WERI-Rb-1 (cell line): ENCODE data around the gene CIDEB.

ENCODE experiments used
- DNase-seq: peaks from one replicate; pipeline ENCODE4 v3.0.0-alpha.2; 2020
- H3K27ac ChIP-seq: fragments of 250-450 bp; sonication (Bioruptor Pico); 2 replicates; pipeline ENCODE4 v1.5.1; 2020; ENCODE audit warnings: mild to moderate bottlenecking, moderate library complexity
- H3K27me3 ChIP-seq: fragments of 250-450 bp; sonication (Bioruptor Pico); 2 replicates; pipeline ENCODE4 v1.5.1; 2021; ENCODE audit warnings: mild to moderate bottlenecking, low read depth, moderate library complexity; ENCODE audit not compliant: insufficient read depth, severe bottlenecking
- H3K36me3 ChIP-seq: fragments of 250-450 bp; sonication (Bioruptor Pico); 2 replicates; pipeline ENCODE4 v1.5.1; 2020; ENCODE audit warnings: mild to moderate bottlenecking, moderate library complexity
- H3K4me3 ChIP-seq: 2 replicates; pipeline ENCODE4 v1.5.1; 2011; ENCODE audit warnings: low read depth, mild to moderate bottlenecking, control low read depth, low read length
- H3K9me3 ChIP-seq: fragments of 250-450 bp; sonication (Bioruptor Pico); 2 replicates; pipeline ENCODE4 v1.5.1; 2021; ENCODE audit warnings: mild to moderate bottlenecking, moderate library complexity; ENCODE audit not compliant: severe bottlenecking
- TF ChIP-seq, protein P1 (sequence below): IDR thresholded peaks from 2 replicates; pipeline ENCODE4 v1.5.1; 2011; ENCODE audit warnings: low read depth, mild to moderate bottlenecking, control low read depth, inconsistent platforms, low read length

The CIDEB gene

DNA sequence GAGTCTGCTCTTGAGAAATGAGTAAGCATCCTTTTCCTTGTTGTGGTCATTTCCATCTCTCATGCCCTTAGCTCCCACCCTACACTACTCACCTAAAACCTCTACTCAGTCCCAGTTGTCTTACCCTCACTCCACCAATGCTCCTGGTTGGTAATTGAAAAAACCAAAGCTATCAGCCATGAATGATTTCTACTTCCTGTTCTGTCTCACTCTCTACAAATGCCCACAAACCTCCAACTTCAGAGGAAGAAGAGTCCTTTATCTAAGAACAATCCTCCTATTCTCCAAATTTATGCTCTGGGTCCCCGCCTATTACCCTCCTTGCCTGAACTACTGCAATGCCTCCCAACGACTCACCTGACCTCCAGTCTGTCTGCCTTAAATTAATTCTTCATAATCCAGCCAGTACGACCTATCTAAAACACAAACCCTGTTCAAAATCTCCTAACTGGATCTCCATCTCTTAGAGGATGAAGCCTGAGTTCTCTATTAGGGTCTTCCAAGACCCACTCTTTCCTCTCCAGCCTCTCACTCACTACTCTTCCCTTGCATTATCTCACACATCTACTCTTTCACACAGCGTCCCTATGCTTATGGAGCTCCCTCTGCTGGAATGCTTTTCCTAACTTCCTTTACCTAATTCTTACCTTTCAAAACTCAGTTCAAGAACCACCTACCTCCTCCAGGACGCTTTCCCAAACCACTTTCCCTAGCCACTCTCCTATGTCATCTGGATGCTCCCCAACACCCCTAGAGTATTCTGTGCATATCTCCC is 10.4 kb downstream of the CIDEB start:
- TF ChIP-seq, protein P1, sequence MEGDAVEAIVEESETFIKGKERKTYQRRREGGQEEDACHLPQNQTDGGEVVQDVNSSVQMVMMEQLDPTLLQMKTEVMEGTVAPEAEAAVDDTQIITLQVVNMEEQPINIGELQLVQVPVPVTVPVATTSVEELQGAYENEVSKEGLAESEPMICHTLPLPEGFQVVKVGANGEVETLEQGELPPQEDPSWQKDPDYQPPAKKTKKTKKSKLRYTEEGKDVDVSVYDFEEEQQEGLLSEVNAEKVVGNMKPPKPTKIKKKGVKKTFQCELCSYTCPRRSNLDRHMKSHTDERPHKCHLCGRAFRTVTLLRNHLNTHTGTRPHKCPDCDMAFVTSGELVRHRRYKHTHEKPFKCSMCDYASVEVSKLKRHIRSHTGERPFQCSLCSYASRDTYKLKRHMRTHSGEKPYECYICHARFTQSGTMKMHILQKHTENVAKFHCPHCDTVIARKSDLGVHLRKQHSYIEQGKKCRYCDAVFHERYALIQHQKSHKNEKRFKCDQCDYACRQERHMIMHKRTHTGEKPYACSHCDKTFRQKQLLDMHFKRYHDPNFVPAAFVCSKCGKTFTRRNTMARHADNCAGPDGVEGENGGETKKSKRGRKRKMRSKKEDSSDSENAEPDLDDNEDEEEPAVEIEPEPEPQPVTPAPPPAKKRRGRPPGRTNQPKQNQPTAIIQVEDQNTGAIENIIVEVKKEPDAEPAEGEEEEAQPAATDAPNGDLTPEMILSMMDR = peak; percentile 64
- H3K9me3 ChIP-seq = no peaks in the 10 kb centered on the region
- DNase-seq = peak; percentile 21
- H3K27ac ChIP-seq = no peak overlapping the region
- peaks cover 27% of the 10 kb centered on the region for H3K36me3 ChIP-seq
- H3K27me3 ChIP-seq = no peaks in the 10 kb centered on the region
- no peak overlapping the region for H3K4me3 ChIP-seq

DNA sequence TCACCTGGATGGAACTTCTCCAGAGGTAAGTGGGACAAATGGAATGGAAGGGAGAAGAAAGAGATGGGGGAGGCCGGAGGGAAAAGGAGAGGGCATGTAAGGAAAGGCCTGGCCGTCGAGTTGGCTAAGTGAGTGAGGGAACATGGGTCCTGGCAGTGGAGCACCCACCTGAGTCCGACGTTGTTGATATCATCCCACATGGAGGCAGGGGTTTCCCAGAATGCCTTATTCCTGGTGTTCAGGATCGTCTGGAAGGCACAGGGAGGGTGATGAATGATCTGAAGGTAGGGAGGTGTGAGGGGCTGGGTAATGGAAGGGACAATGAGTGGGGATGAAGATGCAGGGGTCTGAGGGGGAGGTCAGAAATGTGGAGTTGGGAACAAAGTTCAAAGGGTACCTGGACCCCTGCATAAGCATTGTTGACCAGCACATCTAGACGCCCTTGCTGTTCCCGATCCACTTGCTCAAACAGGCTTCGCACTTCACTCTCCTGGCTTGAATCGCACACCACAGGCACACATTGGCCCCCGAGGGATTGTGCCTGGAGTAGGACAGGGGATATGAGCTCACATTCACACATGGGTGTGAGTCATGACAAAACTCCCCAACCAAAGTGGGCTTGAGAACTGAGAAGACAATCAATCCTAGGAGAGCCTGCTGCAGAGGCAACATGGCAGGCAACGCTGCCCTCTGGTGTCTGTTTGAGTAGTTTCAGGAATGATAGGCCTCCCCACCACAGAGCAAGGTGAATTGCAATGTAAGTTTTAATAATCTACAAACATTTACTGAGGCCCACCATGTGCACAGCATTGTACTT is 11.2 kb downstream of the CIDEB start:
- no peak overlapping the region for H3K27ac ChIP-seq
- no peaks in the 10 kb centered on the region for H3K9me3 ChIP-seq
- H3K36me3 ChIP-seq = peaks cover 18% of the 10 kb centered on the region
- TF ChIP-seq, protein P1 = peak; percentile 75
- peak; percentile 65 for DNase-seq
- no peaks in the 10 kb centered on the region for H3K27me3 ChIP-seq
- no peak overlapping the region for H3K4me3 ChIP-seq

DNA sequence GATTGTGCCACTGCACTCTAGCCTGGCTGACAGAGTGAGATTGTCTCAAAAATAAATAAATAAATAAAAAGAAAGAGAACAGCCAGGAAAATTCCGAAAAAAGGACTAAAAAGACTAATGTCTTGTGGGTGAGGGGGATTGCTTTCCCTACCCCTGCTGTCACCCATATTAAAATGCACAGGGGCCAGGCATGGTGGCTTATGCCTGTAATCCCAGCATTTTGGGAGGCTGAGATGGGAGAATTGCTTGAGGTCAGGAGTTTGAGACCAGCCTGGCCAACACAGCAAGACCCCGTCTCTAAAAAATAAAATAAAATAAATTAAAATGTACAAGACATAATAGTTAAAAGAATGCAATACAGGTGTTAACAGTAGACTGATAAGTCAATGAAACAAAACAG is 14.3 kb downstream of the CIDEB start:
- Histone ChIP-seq H3K36me3 (peaks cover 17% of the 10 kb centered on the region), H3K9me3 (no peaks in the 10 kb centered on the region), H3K27me3 (no peaks in the 10 kb centered on the region), H3K4me3 (no peak overlapping the region), H3K27ac (no peak overlapping the region)
- TF ChIP-seq, protein P1 = no peak
- no peak for DNase-seq

DNA sequence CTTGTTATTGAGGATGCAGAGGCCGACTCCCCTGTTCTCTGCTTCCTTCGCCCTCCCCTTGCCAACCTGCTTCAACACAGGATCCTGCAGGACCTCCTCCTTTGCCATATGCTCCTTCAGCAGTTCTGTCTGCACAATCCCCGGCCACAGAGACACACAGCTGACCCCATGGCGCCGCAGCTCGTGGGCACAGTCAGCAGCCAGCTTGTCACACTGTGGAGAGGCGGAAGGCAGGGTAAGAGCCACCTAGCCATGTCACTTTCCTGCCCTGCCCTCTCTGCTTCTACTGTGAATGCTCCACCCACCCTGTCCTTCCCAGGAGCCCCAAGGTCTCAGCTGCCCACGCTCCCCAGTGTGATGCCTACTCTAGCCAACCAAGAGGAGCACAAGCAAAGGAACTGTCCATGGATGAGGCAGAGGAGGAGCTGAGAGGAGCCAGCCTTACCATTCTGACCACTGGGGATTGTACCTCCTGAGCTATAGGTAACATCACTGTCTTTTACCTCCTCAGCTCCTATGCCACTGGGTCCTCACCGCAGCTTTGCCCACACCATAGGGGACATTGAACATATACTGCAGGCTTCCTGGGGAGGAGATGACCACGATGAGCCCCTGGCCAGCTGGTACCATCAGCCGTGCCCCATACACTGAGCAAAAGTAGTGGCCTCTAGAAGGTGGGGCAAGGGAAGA is 15.5 kb downstream of the CIDEB start:
- Histone ChIP-seq H3K27ac (no peak overlapping the region), H3K9me3 (no peaks in the 10 kb centered on the region), H3K36me3 (peaks cover 17% of the 10 kb centered on the region), H3K4me3 (no peak overlapping the region), H3K27me3 (no peaks in the 10 kb centered on the region)
- TF ChIP-seq, protein P1 = no peak
- no peak for DNase-seq

DNA sequence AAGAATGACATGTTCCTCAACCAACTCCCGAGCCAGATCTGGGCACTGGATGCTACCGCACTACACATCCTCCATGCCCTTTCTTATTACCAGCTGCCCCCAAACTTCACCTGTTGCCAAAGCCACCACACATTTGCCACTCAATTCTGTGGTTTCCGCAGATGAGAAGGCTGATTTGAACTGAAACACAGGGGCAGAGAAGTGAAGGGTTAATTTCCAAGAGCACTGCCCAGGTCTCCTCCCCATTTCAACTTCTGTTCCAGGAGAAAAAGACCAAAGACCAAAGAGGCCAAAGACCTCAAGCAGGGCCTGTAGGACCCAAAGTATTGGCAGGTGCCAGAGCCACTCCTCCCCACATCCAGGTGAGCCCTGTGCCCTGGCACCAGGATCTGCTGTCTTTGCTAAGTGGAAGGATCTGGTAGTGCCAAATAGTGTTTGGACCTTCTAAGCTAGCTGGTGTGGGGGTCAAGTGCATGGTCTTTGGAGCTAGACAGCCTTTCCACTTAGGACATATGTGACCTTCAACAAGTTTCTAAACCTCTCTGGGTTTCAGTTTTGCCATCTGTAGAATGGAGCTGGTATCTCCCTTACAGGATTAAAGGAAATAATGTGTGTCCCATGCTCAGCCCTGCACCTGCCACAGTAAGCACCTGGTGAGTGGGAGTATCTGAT is 16.2 kb downstream of the CIDEB start:
- DNase-seq = no peak
- H3K4me3 ChIP-seq = no peak overlapping the region
- no peaks in the 10 kb centered on the region for H3K9me3 ChIP-seq
- no peaks in the 10 kb centered on the region for H3K27me3 ChIP-seq
- no peak overlapping the region for H3K27ac ChIP-seq
- TF ChIP-seq, protein P1 = no peak
- H3K36me3 ChIP-seq = peaks cover 16% of the 10 kb centered on the region
